Gastroesophageal sphincter (tissue), 3 donors: ENCODE results near the gene EHD3.

Experiments used
- EP300 ChIP-seq: sonication (generic); formaldehyde crosslinking; IDR thresholded peaks from one replicate; pipeline ENCODE4 v1.6.1; 2017; ENCODE audit warnings: antibody characterized with exemption, mild to moderate bottlenecking
- POLR2A ChIP-seq, 2 donors: fragments of 450-650 bp; IDR thresholded peaks; one replicate each; pipeline ENCODE4 v1.6.1; 2017; ENCODE audit warnings: antibody characterized with exemption in 2 of 2, mild to moderate bottlenecking in 2 of 2, moderate library complexity in 1 of 2
- POLR2AphosphoS5 ChIP-seq: sonication (generic); formaldehyde crosslinking; IDR thresholded peaks from one replicate; pipeline ENCODE4 v1.6.1; 2017; ENCODE audit warnings: antibody characterized with exemption
- TF ChIP-seq, protein P1 (sequence below), 4 experiments: fragments of 200-600 bp in 2 of 4; fragments of 450-650 bp in 2 of 4; sonication (generic) in 1 of 4; IDR thresholded peaks; one replicate each; pipeline ENCODE4 v1.5.1; 2017 to 2019; ENCODE audit warnings: antibody characterized with exemption in 4 of 4, mild to moderate bottlenecking in 2 of 4, moderate library complexity in 2 of 4

- TF ChIP-seq POLR2A (IDR thresholded peaks at IDR 0.05) (no peak), EP300 (no peak), POLR2AphosphoS5 (no peak)
- TF ChIP-seq, protein P1, sequence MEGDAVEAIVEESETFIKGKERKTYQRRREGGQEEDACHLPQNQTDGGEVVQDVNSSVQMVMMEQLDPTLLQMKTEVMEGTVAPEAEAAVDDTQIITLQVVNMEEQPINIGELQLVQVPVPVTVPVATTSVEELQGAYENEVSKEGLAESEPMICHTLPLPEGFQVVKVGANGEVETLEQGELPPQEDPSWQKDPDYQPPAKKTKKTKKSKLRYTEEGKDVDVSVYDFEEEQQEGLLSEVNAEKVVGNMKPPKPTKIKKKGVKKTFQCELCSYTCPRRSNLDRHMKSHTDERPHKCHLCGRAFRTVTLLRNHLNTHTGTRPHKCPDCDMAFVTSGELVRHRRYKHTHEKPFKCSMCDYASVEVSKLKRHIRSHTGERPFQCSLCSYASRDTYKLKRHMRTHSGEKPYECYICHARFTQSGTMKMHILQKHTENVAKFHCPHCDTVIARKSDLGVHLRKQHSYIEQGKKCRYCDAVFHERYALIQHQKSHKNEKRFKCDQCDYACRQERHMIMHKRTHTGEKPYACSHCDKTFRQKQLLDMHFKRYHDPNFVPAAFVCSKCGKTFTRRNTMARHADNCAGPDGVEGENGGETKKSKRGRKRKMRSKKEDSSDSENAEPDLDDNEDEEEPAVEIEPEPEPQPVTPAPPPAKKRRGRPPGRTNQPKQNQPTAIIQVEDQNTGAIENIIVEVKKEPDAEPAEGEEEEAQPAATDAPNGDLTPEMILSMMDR (IDR thresholded peaks at IDR 0.05) = no peak
These were observed 34.4 kb downstream of the EHD3 start for GRCh38 chr2:31268344-31268743.
